Peyer's patch (tissue), 4 donors: ENCODE results near the gene ZNF394.

ENCODE experiments used
- POLR2A ChIP-seq, 2 donors: fragments of 450-650 bp; IDR thresholded peaks; one replicate each; pipeline ENCODE4 v1.5.1; 2017; ENCODE audit warnings: antibody characterized with exemption in 2 of 2, mild to moderate bottlenecking in 2 of 2, moderate library complexity in 2 of 2
- TF ChIP-seq, protein P1 (sequence below), 6 experiments: fragments of 450-650 bp in 4 of 6; fragments of 200-600 bp in 2 of 6; sonication (generic) in 1 of 6; IDR thresholded peaks; one replicate each; pipeline ENCODE4 v1.5.1; 2017 to 2019; ENCODE audit warnings: antibody characterized with exemption in 6 of 6, mild to moderate bottlenecking in 3 of 6, moderate library complexity in 1 of 6

DNA sequence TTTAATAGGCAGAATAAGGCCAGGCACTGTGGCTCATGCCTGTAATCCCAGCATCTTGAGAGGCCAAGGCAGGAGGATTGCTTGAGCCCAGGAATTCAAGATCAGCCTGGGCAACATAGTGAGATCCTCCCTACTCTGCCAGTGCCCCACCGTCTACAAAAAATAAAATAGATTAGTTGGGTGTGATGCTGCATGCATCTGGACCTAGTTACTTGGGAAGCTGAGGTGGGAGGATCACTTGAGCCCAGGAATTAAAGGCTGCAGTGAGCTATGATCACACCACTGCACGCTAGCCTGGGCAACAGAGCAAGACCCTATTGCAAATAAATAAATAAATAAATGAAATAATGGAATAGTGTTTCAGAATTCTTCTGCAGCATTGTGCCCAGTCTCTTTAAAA, 35.6 kb upstream of the ZNF394 start:
- TF ChIP-seq, protein P1, sequence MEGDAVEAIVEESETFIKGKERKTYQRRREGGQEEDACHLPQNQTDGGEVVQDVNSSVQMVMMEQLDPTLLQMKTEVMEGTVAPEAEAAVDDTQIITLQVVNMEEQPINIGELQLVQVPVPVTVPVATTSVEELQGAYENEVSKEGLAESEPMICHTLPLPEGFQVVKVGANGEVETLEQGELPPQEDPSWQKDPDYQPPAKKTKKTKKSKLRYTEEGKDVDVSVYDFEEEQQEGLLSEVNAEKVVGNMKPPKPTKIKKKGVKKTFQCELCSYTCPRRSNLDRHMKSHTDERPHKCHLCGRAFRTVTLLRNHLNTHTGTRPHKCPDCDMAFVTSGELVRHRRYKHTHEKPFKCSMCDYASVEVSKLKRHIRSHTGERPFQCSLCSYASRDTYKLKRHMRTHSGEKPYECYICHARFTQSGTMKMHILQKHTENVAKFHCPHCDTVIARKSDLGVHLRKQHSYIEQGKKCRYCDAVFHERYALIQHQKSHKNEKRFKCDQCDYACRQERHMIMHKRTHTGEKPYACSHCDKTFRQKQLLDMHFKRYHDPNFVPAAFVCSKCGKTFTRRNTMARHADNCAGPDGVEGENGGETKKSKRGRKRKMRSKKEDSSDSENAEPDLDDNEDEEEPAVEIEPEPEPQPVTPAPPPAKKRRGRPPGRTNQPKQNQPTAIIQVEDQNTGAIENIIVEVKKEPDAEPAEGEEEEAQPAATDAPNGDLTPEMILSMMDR (IDR thresholded peaks at IDR 0.05), result no peak
- TF ChIP-seq POLR2A (IDR thresholded peaks at IDR 0.05), result no peak
